Panc1 (cell line): ENCODE results near the gene LMBRD2.

Experiments used
- POLR2AphosphoS5 ChIP-seq: IDR thresholded peaks from 2 replicates; pipeline ENCODE4 v1.6.1; 2012; ENCODE audit warnings: mild to moderate bottlenecking, low read depth, low read length, moderate library complexity
- SIN3A ChIP-seq: IDR thresholded peaks from 2 replicates; pipeline ENCODE4 v1.6.1; 2012; ENCODE audit warnings: low read depth, mild to moderate bottlenecking, low read length, moderate library complexity, borderline replicate concordance; ENCODE audit not compliant: insufficient read depth
- TF ChIP-seq, protein P1 (sequence below): fragments of 450-650 bp; IDR thresholded peaks from 2 replicates; pipeline ENCODE4 v1.5.1; 2017; ENCODE audit warnings: mild to moderate bottlenecking
- TF ChIP-seq, protein P2 (sequence below), 2 experiments: IDR thresholded peaks; 2 replicates each; pipeline ENCODE4 v1.6.1; 2011 to 2012; ENCODE audit warnings: low read depth in 2 of 2, control low read depth in 1 of 2, low read length in 1 of 2, mild to moderate bottlenecking in 1 of 2, moderate library complexity in 1 of 2; ENCODE audit not compliant: insufficient read depth in 1 of 2

DNA sequence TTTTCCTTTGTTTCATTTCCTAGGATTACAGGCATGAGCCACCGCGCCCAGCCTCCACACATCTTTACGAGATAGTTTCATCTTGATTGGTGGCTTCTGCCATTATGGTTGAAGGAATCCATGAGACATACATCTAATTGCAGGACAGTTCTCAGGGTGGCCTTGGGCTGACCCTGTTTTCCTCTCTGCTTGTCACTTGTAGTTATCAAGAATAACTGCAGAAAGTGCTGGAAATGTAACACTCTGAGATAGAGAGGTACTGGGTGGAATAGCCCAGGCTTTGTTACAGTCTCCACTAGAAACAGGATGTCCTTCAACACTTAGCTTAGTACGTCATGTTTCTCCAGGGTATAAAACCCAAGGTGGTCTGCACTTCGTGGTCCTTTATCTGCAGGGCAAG, 95.7 kb downstream of the LMBRD2 start:
- TF ChIP-seq, protein P1, sequence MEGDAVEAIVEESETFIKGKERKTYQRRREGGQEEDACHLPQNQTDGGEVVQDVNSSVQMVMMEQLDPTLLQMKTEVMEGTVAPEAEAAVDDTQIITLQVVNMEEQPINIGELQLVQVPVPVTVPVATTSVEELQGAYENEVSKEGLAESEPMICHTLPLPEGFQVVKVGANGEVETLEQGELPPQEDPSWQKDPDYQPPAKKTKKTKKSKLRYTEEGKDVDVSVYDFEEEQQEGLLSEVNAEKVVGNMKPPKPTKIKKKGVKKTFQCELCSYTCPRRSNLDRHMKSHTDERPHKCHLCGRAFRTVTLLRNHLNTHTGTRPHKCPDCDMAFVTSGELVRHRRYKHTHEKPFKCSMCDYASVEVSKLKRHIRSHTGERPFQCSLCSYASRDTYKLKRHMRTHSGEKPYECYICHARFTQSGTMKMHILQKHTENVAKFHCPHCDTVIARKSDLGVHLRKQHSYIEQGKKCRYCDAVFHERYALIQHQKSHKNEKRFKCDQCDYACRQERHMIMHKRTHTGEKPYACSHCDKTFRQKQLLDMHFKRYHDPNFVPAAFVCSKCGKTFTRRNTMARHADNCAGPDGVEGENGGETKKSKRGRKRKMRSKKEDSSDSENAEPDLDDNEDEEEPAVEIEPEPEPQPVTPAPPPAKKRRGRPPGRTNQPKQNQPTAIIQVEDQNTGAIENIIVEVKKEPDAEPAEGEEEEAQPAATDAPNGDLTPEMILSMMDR: no peak
- no peak for TF ChIP-seq POLR2AphosphoS5
- no peak for TF ChIP-seq SIN3A
- TF ChIP-seq, protein P2, sequence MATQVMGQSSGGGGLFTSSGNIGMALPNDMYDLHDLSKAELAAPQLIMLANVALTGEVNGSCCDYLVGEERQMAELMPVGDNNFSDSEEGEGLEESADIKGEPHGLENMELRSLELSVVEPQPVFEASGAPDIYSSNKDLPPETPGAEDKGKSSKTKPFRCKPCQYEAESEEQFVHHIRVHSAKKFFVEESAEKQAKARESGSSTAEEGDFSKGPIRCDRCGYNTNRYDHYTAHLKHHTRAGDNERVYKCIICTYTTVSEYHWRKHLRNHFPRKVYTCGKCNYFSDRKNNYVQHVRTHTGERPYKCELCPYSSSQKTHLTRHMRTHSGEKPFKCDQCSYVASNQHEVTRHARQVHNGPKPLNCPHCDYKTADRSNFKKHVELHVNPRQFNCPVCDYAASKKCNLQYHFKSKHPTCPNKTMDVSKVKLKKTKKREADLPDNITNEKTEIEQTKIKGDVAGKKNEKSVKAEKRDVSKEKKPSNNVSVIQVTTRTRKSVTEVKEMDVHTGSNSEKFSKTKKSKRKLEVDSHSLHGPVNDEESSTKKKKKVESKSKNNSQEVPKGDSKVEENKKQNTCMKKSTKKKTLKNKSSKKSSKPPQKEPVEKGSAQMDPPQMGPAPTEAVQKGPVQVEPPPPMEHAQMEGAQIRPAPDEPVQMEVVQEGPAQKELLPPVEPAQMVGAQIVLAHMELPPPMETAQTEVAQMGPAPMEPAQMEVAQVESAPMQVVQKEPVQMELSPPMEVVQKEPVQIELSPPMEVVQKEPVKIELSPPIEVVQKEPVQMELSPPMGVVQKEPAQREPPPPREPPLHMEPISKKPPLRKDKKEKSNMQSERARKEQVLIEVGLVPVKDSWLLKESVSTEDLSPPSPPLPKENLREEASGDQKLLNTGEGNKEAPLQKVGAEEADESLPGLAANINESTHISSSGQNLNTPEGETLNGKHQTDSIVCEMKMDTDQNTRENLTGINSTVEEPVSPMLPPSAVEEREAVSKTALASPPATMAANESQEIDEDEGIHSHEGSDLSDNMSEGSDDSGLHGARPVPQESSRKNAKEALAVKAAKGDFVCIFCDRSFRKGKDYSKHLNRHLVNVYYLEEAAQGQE (IDR thresholded peaks at IDR 0.05; ENCODE audit: insufficient read depth in 1 of 2, low read depth in 2 of 2, low read length in 1 of 2): no peak
